Right lobe of liver (tissue), 6 donors: ENCODE results near the gene DYNC2LI1. TPM values are rescaled to one million over a fixed set of nuclear protein-coding genes. Genes with fewer than 3 reads are reported as not detected.
"Not testable (repeated sequence)": the region's sequence is repeated elsewhere in the genome, so short reads cannot be mapped to it uniquely, and the experiment has no call there.

Experiments used
- ATAC-seq, 4 donors: fragments of 200-7000 bp; cut with Tn5 transposase; one replicate each; pipeline ENCODE4 v1.9.1; 2020; ENCODE audit warnings: mild to moderate bottlenecking in 4 of 4, moderate library complexity in 4 of 4
- DNase-seq, 3 donors: peaks; one replicate each; pipeline ENCODE4 v3.0.0-alpha.2; 2020
- H3K27ac ChIP-seq, 3 donors: fragments of 200-600 bp; one replicate each; pipeline ENCODE4 v1.8.0; 2022
- H3K27me3 ChIP-seq, 2 donors: fragments of 200-600 bp; one replicate each; pipeline ENCODE4 v1.8.0; 2022
- H3K36me3 ChIP-seq, 4 donors: fragments of 200-600 bp; sonication (generic) in 1 of 4; one replicate each; pipeline versions ENCODE4 v1.5.1 to v1.8.0; 2017 to 2022; ENCODE audit warnings: control low read depth in 1 of 4
- H3K4me1 ChIP-seq, 4 donors: fragments of 200-600 bp; sonication (generic) in 1 of 4; one replicate each; pipeline versions ENCODE4 v1.5.1 to v1.8.0; 2017 to 2022; ENCODE audit warnings: control low read depth in 1 of 4
- H3K4me3 ChIP-seq, 3 donors: fragments of 200-600 bp; one replicate each; pipeline ENCODE4 v1.8.0; 2022
- H3K9me3 ChIP-seq, 4 donors: fragments of 200-600 bp; sonication (generic) in 1 of 4; one replicate each; pipeline versions ENCODE4 v1.5.1 to v1.8.0; 2017 to 2022; ENCODE audit warnings: control low read depth in 1 of 4
- CTCF ChIP-seq, 4 donors: fragments of 200-600 bp in 3 of 4; fragments of 450-650 bp in 1 of 4; IDR thresholded peaks; one replicate each; pipeline versions ENCODE4 v1.5.1 to v1.8.0; 2016 to 2022; ENCODE audit warnings: antibody characterized with exemption in 4 of 4, mild to moderate bottlenecking in 2 of 4
- POLR2A ChIP-seq: fragments of 450-650 bp; IDR thresholded peaks from one replicate; pipeline ENCODE4 v1.6.1; 2017; ENCODE audit warnings: antibody characterized with exemption, mild to moderate bottlenecking
- WGBS: methylation state at CpG from one replicate; pipeline ENCODE4 v1.1.6; 2018; ENCODE audit warnings: low coverage, low lambda C conversion rate; ENCODE audit not compliant: insufficient coverage; ENCODE audit errors: missing lambda C conversion rate; 5-methylcytosine and 5-hydroxymethylcytosine counted together
- intact Hi-C, 2 donors: fragments of 100-400 bp; cut with DNase I; formaldehyde crosslinking; loops; one replicate each; pipeline versions ENCODE4 v1.11.2 to v1.14.1; 2022
- long read RNA-seq: library from polyadenylated mRNA; unstranded; transcript quantifications from one replicate; pipeline ENCODE4 v2.0.0, GENCODE V29; 2019
- total RNA-seq, 6 experiments: library from RNA; depleted of rRNA in 2 of 6; stranded (reverse); fragments of >200 nt in 2 of 6; fragmentation: NEBNext Ultra II Directional in 3 of 6; extraction: Animal tissue kit (Norgen Biotek cat#: 25700) in 3 of 6; gene quantifications; one replicate each; pipeline versions ENCODE4 v1.1.0 to v1.2.4, GENCODE V29; 2016 to 2023
- donor health status: DM: no; HTN: yes; CAD: no.
- donor health status: DM: no; HTN: no; CAD: no.
- donor health status: DM: no; HTN: no; CAD: no.
- donor health status: DM: no; HTN: yes; CAD: no.
- donor health status: DM: no; HTN: yes; CAD: no.

DYNC2LI1 gene
- total RNA-seq, result 1 to 10 TPM; 3.2 to 6.9 (median 6.2) TPM
- long read RNA-seq, partial matches to known transcripts, result 0 of 2 reads
- long read RNA-seq, other reads (novel, unspliced or antisense), result 0 of 2 reads

GRCh38 chr2:43773876-43774613 lies at the start of gene DYNC2LI1:
TSS of gene DYNC2LI1 (plus strand) at chr2:43774039. CDS start at chr2:43774139, 100 bp downstream.
- intact Hi-C loops, result no loop called here
- DNase-seq, result peak; percentile 92 to 95 (median 93)
- TF ChIP-seq CTCF (IDR thresholded peaks at IDR 0.05), result no peak
- TF ChIP-seq POLR2A, result no peak

GRCh38 chr2:43724728-43725526 lies 48.9 kb upstream of the DYNC2LI1 start:
- WGBS, result 54% methylated on average over 4 of the region's 4 CpGs
- no peaks in the 10 kb centered on the region for H3K4me1 ChIP-seq
- H3K27ac ChIP-seq, result no peak overlapping the region
- H3K36me3 ChIP-seq, result no peaks in the 10 kb centered on the region
- no peaks in the 10 kb centered on the region for H3K9me3 ChIP-seq
- no peak for DNase-seq
- intact Hi-C loops, result no loop called here
- H3K27me3 ChIP-seq, result no peaks in the 10 kb centered on the region
- no peak overlapping the region for H3K4me3 ChIP-seq
- ATAC-seq, result no peak
- TF ChIP-seq CTCF (IDR thresholded peaks at IDR 0.05) (no peak), POLR2A (no peak)

More at GRCh38 chr2:43773876-43774613, at the start of gene DYNC2LI1:
- H3K27me3 ChIP-seq, result no peaks in the 10 kb centered on the region
- H3K36me3 ChIP-seq, result no peaks in the 10 kb centered on the region
- under 1% methylated on average over 23 of the region's 31 CpGs for WGBS
- peaks cover 0 to 4% (median 2%) of the 10 kb centered on the region in 4 donors for H3K4me1 ChIP-seq
- peak within 1 kb of the TSS; percentile 8 to 77 (median 60) for H3K27ac ChIP-seq
- ATAC-seq, result peak; percentile 99
- H3K9me3 ChIP-seq, result no peaks in the 10 kb centered on the region
- H3K4me3 ChIP-seq, result peak within 1 kb of the TSS; percentile 59 to 75 (median 69)

DNA sequence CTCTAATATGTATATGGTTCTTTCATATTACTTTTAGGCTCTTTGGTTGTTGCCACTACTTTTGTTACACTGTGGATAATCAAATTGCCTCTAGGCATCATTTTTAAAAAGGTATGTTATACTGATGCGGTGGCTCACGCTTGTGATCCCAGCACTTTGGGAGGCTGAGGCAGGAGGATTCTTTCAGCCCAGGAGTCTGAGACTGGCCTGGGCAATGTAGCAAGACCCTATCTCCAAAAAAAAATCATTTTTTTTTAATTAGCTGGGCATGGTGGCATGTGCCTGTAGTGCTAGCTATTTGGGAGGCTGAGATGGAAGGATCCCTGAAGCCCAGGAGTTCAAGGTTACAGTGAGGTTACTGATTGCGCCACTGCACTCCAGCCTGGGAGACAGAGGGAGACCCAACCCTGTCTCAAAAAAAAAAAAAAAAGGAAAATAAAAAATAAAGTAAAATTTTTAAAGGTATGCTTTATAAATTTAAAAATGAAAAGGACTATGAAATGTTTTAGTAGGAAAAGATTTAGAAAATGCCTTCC lies 48.1 kb upstream of the DYNC2LI1 start:
- H3K27me3 ChIP-seq, result no peaks in the 10 kb centered on the region
- H3K27ac ChIP-seq, result no peak overlapping the region
- ATAC-seq (no peak), DNase-seq (no peak)
- WGBS, result 100% methylated on average over 3 of the region's 3 CpGs
- no peaks in the 10 kb centered on the region for H3K9me3 ChIP-seq
- no peak overlapping the region for H3K4me3 ChIP-seq
- no peak for TF ChIP-seq CTCF (IDR thresholded peaks at IDR 0.05)
- no peak for TF ChIP-seq POLR2A
- H3K4me1 ChIP-seq, result no peaks in the 10 kb centered on the region
- intact Hi-C loops, result no loop called here
- no peaks in the 10 kb centered on the region for H3K36me3 ChIP-seq

- H3K4me1 ChIP-seq, ATAC-seq, intact Hi-C loops, H3K27ac ChIP-seq, H3K9me3 ChIP-seq, H3K4me3 ChIP-seq, H3K36me3 ChIP-seq, DNase-seq, H3K27me3 ChIP-seq: not testable (repeated sequence)
- 90% methylated on average over 13 of the region's 14 CpGs for WGBS
These were observed 46.7 kb upstream of the DYNC2LI1 start for GRCh38 chr2:43726961-43727633.
